H9 (cell line): ENCODE data around the gene MYO18B. TPM values are rescaled to one million over a fixed set of nuclear protein-coding genes. Genes with fewer than 3 reads are reported as not detected.

Experiments
- DNase-seq: peaks from one replicate; pipeline ENCODE4 v3.0.0-alpha.2; 2017
- H2AFZ ChIP-seq: one replicate; pipeline ENCODE4 v1.6.1; 2013; ENCODE audit warnings: mild to moderate bottlenecking, low read length, control low read depth, moderate library complexity
- H2AK5ac ChIP-seq: 2 replicates; pipeline ENCODE4 v1.6.1; 2013; ENCODE audit warnings: low read length, control low read depth, mixed read lengths; ENCODE audit not compliant: insufficient read length
- H2BK120ac ChIP-seq: one replicate; pipeline ENCODE4 v1.6.1; 2013; ENCODE audit warnings: low read depth, mild to moderate bottlenecking, low read length, control low read depth, inconsistent platforms; ENCODE audit not compliant: poor library complexity, severe bottlenecking
- H2BK12ac ChIP-seq: 2 replicates; pipeline ENCODE4 v1.6.1; 2013; ENCODE audit warnings: low read length, control low read depth, mixed read lengths, low read depth; ENCODE audit not compliant: insufficient read length
- H2BK15ac ChIP-seq: 2 replicates; pipeline ENCODE4 v1.6.1; 2013; ENCODE audit warnings: low read depth, low read length, control low read depth
- H2BK20ac ChIP-seq: one replicate; pipeline ENCODE4 v1.6.1; 2013; ENCODE audit warnings: low read depth, mild to moderate bottlenecking, low read length, control low read depth, inconsistent platforms; ENCODE audit not compliant: poor library complexity, severe bottlenecking
- H2BK5ac ChIP-seq: 2 replicates; pipeline ENCODE4 v1.6.1; 2013; ENCODE audit warnings: low read length, control low read depth, mixed read lengths; ENCODE audit not compliant: insufficient read length
- H3K14ac ChIP-seq: 2 replicates; pipeline ENCODE4 v1.6.1; 2013; ENCODE audit warnings: low read length, control low read depth; ENCODE audit not compliant: insufficient read depth
- H3K18ac ChIP-seq: 2 replicates; pipeline ENCODE4 v1.6.1; 2013; ENCODE audit warnings: low read depth, mild to moderate bottlenecking, mixed read lengths, low read length, control low read depth; ENCODE audit not compliant: insufficient read length
- H3K23ac ChIP-seq: 2 replicates; pipeline ENCODE4 v1.6.1; 2013; ENCODE audit warnings: low read length, control low read depth, mixed read lengths, low read depth; ENCODE audit not compliant: insufficient read length
- H3K23me2 ChIP-seq: 2 replicates; pipeline ENCODE4 v1.6.1; 2013; ENCODE audit warnings: low read depth, mild to moderate bottlenecking, mixed read lengths, low read length, control low read depth; ENCODE audit not compliant: insufficient read length, poor library complexity, severe bottlenecking
- H3K27ac ChIP-seq: 2 replicates; pipeline ENCODE4 v1.5.1; 2013; ENCODE audit warnings: low read length, control low read depth, mixed read lengths, low read depth; ENCODE audit not compliant: insufficient read length
- H3K27me3 ChIP-seq: 2 replicates; pipeline ENCODE4 v1.6.1; 2013; ENCODE audit warnings: low read length, control low read depth, inconsistent platforms; ENCODE audit not compliant: insufficient read depth
- H3K4ac ChIP-seq: 2 replicates; pipeline ENCODE4 v1.6.1; 2013; ENCODE audit warnings: low read depth, mild to moderate bottlenecking, control low read depth, inconsistent platforms, low read length, moderate library complexity
- H3K4me1 ChIP-seq: 2 replicates; pipeline ENCODE4 v1.6.1; 2013; ENCODE audit warnings: low read length, control low read depth, inconsistent platforms; ENCODE audit not compliant: insufficient read depth
- H3K4me2 ChIP-seq: 2 replicates; pipeline ENCODE4 v1.6.1; 2013; ENCODE audit warnings: low read length, control low read depth, mixed read lengths; ENCODE audit not compliant: insufficient read length, insufficient read depth
- H3K56ac ChIP-seq: 2 replicates; pipeline ENCODE4 v1.6.1; 2013; ENCODE audit warnings: low read depth, mild to moderate bottlenecking, mixed read lengths, low read length, control low read depth; ENCODE audit not compliant: insufficient read length
- H3K79me1 ChIP-seq: 2 replicates; pipeline ENCODE4 v1.6.1; 2013; ENCODE audit warnings: low read depth, mild to moderate bottlenecking, moderate library complexity, low read length, control low read depth, inconsistent platforms; ENCODE audit not compliant: insufficient read depth, poor library complexity, severe bottlenecking
- H3K79me2 ChIP-seq: 2 replicates; pipeline ENCODE4 v1.6.1; 2013; ENCODE audit warnings: low read length, control low read depth, inconsistent platforms; ENCODE audit not compliant: insufficient read depth
- H3K9ac ChIP-seq: 2 replicates; pipeline ENCODE4 v1.6.1; 2013; ENCODE audit warnings: low read length, control low read depth, mixed read lengths; ENCODE audit not compliant: insufficient read length; ENCODE audit errors: extremely low read depth
- H3K9me3 ChIP-seq: one replicate; pipeline ENCODE4 v1.6.1; 2013; ENCODE audit warnings: low read depth, low read length, inconsistent platforms; ENCODE audit not compliant: control insufficient read depth
- H3T11ph ChIP-seq: one replicate; pipeline ENCODE4 v1.6.1; 2013; ENCODE audit warnings: mild to moderate bottlenecking, low read length, control low read depth, inconsistent platforms
- H4K20me1 ChIP-seq: one replicate; pipeline ENCODE4 v1.6.1; 2013; ENCODE audit not compliant: control insufficient read depth, insufficient read length, insufficient read depth
- H4K5ac ChIP-seq: 2 replicates; pipeline ENCODE4 v1.6.1; 2013; ENCODE audit warnings: low read depth, mild to moderate bottlenecking, mixed read lengths, low read length, control low read depth; ENCODE audit not compliant: insufficient read length
- H4K8ac ChIP-seq: replicated peaks from 2 replicates; pipeline ENCODE4 v1.6.1; 2013; ENCODE audit warnings: low read length, control low read depth, mixed read lengths, low read depth; ENCODE audit not compliant: insufficient read length
- H4K91ac ChIP-seq: 2 replicates; pipeline ENCODE4 v1.6.1; 2013; ENCODE audit warnings: low read depth, mild to moderate bottlenecking, moderate library complexity, mixed read lengths, low read length, control low read depth; ENCODE audit not compliant: insufficient read length
- H3K27ac Mint-ChIP-seq, 3 experiments: 2 replicates in 2 of 3; 3 replicates in 1 of 3; pipeline ENCODE4 v1.8.0; 2020 to 2021; ENCODE audit warnings: mixed read lengths in 3 of 3, mild to moderate bottlenecking in 1 of 3, moderate library complexity in 1 of 3
- H3K27me3 Mint-ChIP-seq: 2 replicates; pipeline ENCODE4 v1.8.0; 2021; ENCODE audit warnings: low read depth, mild to moderate bottlenecking, moderate library complexity, mixed read lengths
- H3K36me3 Mint-ChIP-seq, 3 experiments: 2 replicates in 2 of 3; 3 replicates in 1 of 3; pipeline ENCODE4 v1.8.0; 2020 to 2021; ENCODE audit warnings: low read depth in 3 of 3, mixed read lengths in 3 of 3; ENCODE audit not compliant: insufficient read depth in 1 of 3
- H3K4me1 Mint-ChIP-seq, 2 experiments: 2 replicates each; pipeline ENCODE4 v1.8.0; 2020; ENCODE audit warnings: mixed read lengths in 2 of 2
- H3K4me3 Mint-ChIP-seq, 2 experiments: 2 replicates in 1 of 2; 3 replicates in 1 of 2; pipeline ENCODE4 v1.8.0; 2020 to 2021; ENCODE audit warnings: mild to moderate bottlenecking in 2 of 2, mixed read lengths in 2 of 2, moderate library complexity in 1 of 2
- H3K9me3 Mint-ChIP-seq, 2 experiments: 2 replicates in 1 of 2; 3 replicates in 1 of 2; pipeline ENCODE4 v1.8.0; 2020; ENCODE audit warnings: mild to moderate bottlenecking in 2 of 2, mixed read lengths in 2 of 2, moderate library complexity in 1 of 2
- CTCF ChIP-seq: fragments of 200-600 bp; sonication (generic); conservative IDR thresholded peaks from 3 replicates; pipeline ENCODE4 v1.8.0; 2021; ENCODE audit warnings: antibody characterized with exemption, mild to moderate bottlenecking
- WGBS: extraction: QIAGEN DNeasy Blood & Tissue Kit; methylation state at CpG from one replicate; pipeline ENCODE4 v1.1.7; 2013; ENCODE audit warnings: missing lambda C conversion rate, low lambda C conversion rate, mixed read lengths; ENCODE audit not compliant: insufficient read length; ENCODE audit errors: extremely low coverage; 5-methylcytosine and 5-hydroxymethylcytosine counted together
- total RNA-seq: library from RNA; stranded (reverse); gene quantifications from 2 replicates; pipeline ENCODE4 v1.2.1, GENCODE V29; 2021

The MYO18B gene
- total RNA-seq, 1 experiment from 2014 or later, result 0.46 TPM

- Mint-ChIP-seq H3K4me3 (no peak overlapping the region), H3K27ac (no peak overlapping the region), H3K9me3 (no peaks in the 10 kb centered on the region), H3K4me1 (no peaks in the 10 kb centered on the region), H3K27me3 (peaks cover 11% of the 10 kb centered on the region), H3K36me3 (no peaks in the 10 kb centered on the region)
- TF ChIP-seq CTCF, result no peak
- H2AK5ac ChIP-seq, result no peak overlapping the region
- no peak overlapping the region for H4K5ac ChIP-seq
- H2BK5ac ChIP-seq, result no peak overlapping the region
- no peaks in the 10 kb centered on the region for H3K23me2 ChIP-seq
- H3K18ac ChIP-seq, result no peak overlapping the region
- no peak overlapping the region for H2BK12ac ChIP-seq
- no peak overlapping the region for H3T11ph ChIP-seq
- H3K9me3 ChIP-seq, result no peaks in the 10 kb centered on the region
- no peaks in the 10 kb centered on the region for H4K20me1 ChIP-seq
- WGBS, result no CpG with 5 or more reads among the region's 6 CpGs
- no peak overlapping the region for H4K8ac ChIP-seq
- no peaks in the 10 kb centered on the region for H3K27me3 ChIP-seq
- H3K79me1 ChIP-seq, result no peaks in the 10 kb centered on the region
- H3K14ac ChIP-seq, result no peak overlapping the region
- H3K4ac ChIP-seq, result no peak overlapping the region
- H3K27ac ChIP-seq, result no peak overlapping the region
- no peak overlapping the region for H3K23ac ChIP-seq
- H3K4me1 ChIP-seq, result no peaks in the 10 kb centered on the region
- H2BK15ac ChIP-seq, result no peak overlapping the region
- H4K91ac ChIP-seq, result no peak overlapping the region
- no peaks in the 10 kb centered on the region for H3K79me2 ChIP-seq
- DNase-seq, result no peak
- H2AFZ ChIP-seq, result no peak overlapping the region
- H2BK20ac ChIP-seq, result no peak overlapping the region
- H3K9ac ChIP-seq, result no peak overlapping the region
- H3K56ac ChIP-seq, result no peak overlapping the region
- H3K4me2 ChIP-seq, result no peak overlapping the region
- no peak overlapping the region for H2BK120ac ChIP-seq
These were observed 107.5 kb downstream of the MYO18B start for GRCh38 chr22:25849522-25849921.
